Thoracic aorta (tissue), 2 donors: Measurements from ENCODE around the gene GAK. TPM values are rescaled to one million over a fixed set of nuclear protein-coding genes. Genes with fewer than 3 reads are reported as not detected.

Source experiments
- ATAC-seq: fragments of 150-250 bp; one replicate; pipeline ENCODE4 v1.8.0; 2017; ENCODE audit warnings: low read depth; ENCODE audit not compliant: insufficient number of reproducible peaks, low FRiP score
- DNase-seq: peaks from one replicate; pipeline ENCODE4 v3.0.0-alpha.2; 2020; ENCODE audit warnings: low spot score
- H3K27ac ChIP-seq, 2 donors: fragments of 200-600 bp; sonication (generic); 1 replicate in 1 of 2; 2 replicates in 1 of 2; pipeline ENCODE4 v1.5.1; 2016; ENCODE audit warnings: mild to moderate bottlenecking in 2 of 2, moderate library complexity in 2 of 2
- H3K27me3 ChIP-seq: fragments of 200-600 bp; sonication (generic); replicated peaks from 2 replicates; pipeline ENCODE4 v1.6.0; 2016; ENCODE audit warnings: mild to moderate bottlenecking; ENCODE audit not compliant: insufficient read depth
- H3K36me3 ChIP-seq: fragments of 200-600 bp; sonication (generic); one replicate; pipeline ENCODE4 v1.5.1; 2016
- H3K4me1 ChIP-seq, 2 donors: fragments of 200-600 bp; sonication (generic); 1 replicate in 1 of 2; 2 replicates in 1 of 2; pipeline versions ENCODE4 v1.5.1 to v1.6.0; 2016; ENCODE audit warnings: low read depth in 2 of 2, mild to moderate bottlenecking in 1 of 2; ENCODE audit not compliant: control insufficient read depth in 1 of 2
- H3K4me3 ChIP-seq: fragments of 200-600 bp; sonication (generic); 2 replicates; pipeline ENCODE4 v1.5.1; 2016; ENCODE audit warnings: mild to moderate bottlenecking
- H3K9me3 ChIP-seq: fragments of 200-600 bp; sonication (generic); 2 replicates; pipeline ENCODE4 v1.5.1; 2016
- total RNA-seq, 2 donors: library from RNA; depleted of rRNA; stranded (reverse); fragments of >200 nt; gene quantifications; one replicate each; pipeline versions ENCODE4 v1.1.0 to v1.2.3, GENCODE V29; 2016
- TF ChIP-seq, protein P1 (sequence below): fragments of 200-600 bp; sonication (generic); IDR thresholded peaks from one replicate; pipeline ENCODE4 v1.5.1; 2019; ENCODE audit warnings: antibody characterized with exemption

Gene GAK
- total RNA-seq, 2 donors from 2014 or later = 111 to 170 TPM

DNA sequence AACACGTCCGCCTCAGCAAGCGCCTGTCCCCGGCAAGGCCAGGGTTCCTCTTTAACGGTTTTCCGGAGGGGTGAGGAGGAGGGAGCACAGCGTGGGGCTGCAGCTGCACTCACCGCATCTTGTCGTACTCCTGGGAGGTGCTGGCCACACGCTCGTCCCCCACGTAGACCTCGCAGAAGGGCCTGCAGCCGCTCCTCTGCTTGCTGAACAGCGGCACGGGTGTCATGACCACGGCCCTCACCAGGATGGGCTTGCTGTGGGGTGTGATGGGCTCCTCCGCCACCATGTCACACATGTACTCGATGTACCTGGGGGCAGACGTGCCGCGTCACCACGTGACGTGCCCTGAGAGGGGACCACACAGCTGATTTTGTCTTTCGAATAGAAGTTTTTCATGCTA, 54.6 kb downstream of the GAK start:
- ATAC-seq (no peak), DNase-seq (no peak)
- H3K9me3 ChIP-seq = no peaks in the 10 kb centered on the region
- peaks cover 57% of the 10 kb centered on the region for H3K36me3 ChIP-seq
- H3K4me3 ChIP-seq = no peak overlapping the region
- no peaks in the 10 kb centered on the region for H3K4me1 ChIP-seq
- no peaks in the 10 kb centered on the region for H3K27me3 ChIP-seq
- no peak overlapping the region for H3K27ac ChIP-seq
- TF ChIP-seq, protein P1, sequence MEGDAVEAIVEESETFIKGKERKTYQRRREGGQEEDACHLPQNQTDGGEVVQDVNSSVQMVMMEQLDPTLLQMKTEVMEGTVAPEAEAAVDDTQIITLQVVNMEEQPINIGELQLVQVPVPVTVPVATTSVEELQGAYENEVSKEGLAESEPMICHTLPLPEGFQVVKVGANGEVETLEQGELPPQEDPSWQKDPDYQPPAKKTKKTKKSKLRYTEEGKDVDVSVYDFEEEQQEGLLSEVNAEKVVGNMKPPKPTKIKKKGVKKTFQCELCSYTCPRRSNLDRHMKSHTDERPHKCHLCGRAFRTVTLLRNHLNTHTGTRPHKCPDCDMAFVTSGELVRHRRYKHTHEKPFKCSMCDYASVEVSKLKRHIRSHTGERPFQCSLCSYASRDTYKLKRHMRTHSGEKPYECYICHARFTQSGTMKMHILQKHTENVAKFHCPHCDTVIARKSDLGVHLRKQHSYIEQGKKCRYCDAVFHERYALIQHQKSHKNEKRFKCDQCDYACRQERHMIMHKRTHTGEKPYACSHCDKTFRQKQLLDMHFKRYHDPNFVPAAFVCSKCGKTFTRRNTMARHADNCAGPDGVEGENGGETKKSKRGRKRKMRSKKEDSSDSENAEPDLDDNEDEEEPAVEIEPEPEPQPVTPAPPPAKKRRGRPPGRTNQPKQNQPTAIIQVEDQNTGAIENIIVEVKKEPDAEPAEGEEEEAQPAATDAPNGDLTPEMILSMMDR = no peak

DNA sequence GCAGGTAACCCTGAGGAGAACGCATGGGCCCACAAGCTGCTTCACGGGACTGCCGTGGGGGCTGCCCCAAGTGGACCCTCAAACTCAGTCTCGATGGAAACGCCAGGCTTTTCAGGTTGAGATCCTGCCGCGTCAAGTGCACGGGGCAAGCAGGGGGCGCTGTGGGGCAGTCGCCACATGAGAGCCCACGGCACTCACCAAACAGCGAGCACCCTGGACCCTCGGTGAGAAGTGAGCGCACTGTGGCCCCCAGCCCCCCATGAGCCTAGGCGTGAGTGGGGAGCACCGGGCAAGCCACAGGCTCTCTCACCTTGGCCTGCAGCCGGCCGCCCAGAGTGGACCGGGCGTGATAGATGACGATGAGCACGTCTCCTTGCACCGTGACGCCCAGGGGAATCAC, 55.3 kb downstream of the GAK start:
- ATAC-seq (no peak), DNase-seq (no peak)
- TF ChIP-seq, protein P1 = no peak
- peaks cover 52% of the 10 kb centered on the region for H3K36me3 ChIP-seq
- H3K4me3 ChIP-seq = no peak overlapping the region
- no peak overlapping the region for H3K27ac ChIP-seq
- no peaks in the 10 kb centered on the region for H3K9me3 ChIP-seq
- no peaks in the 10 kb centered on the region for H3K4me1 ChIP-seq
- no peaks in the 10 kb centered on the region for H3K27me3 ChIP-seq

- DNase-seq (no peak), ATAC-seq (no peak)
- no peak overlapping the region for H3K27ac ChIP-seq
- no peaks in the 10 kb centered on the region for H3K9me3 ChIP-seq
- H3K4me1 ChIP-seq = no peaks in the 10 kb centered on the region
- peaks cover 43% of the 10 kb centered on the region for H3K36me3 ChIP-seq
- H3K4me3 ChIP-seq = no peak overlapping the region
- H3K27me3 ChIP-seq = no peaks in the 10 kb centered on the region
- TF ChIP-seq, protein P1 = no peak
These were observed 56.2 kb downstream of the GAK start for GRCh38 chr4:875818-876423.

DNA sequence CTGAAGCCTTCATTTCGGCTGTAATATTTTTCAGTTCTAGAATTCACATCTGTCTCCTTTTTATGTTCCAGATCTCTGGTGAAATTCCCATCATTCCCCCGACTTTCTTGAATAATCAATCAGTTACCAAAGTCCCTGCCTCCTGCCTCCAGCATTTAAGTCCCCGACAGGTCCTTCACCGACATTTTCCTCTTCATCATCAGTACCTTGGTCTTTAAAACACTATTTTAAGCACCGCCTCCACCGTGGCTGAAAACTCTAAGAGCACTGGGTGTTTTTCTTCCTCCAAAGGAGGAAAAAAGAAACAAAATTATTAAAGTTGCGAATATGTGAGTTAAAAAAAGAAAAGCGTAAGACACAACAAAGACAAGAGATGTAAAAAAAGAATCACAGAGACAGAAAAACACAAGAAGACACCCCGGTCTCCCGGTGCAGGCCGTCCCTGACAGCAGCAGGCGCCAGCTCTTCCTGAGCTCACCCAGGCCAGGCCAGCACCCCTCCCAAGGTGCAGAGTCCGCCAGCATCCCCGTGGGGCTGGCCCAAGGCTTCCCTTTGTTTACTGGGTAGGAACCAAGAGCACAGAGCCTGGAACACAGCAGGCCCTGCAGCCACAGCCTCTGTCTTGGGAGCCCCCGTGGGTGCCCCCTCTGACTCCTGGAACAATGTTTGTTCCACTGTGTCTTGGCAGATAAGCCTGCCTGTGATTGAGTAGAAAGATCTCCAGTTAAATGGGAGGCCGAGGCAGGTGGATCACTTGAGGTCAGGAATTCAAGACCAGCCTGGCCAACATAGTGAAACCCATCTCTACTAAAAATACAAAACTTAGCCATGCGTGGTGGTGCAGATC, 56.9 kb downstream of the GAK start:
- no peak overlapping the region for H3K27ac ChIP-seq
- no peaks in the 10 kb centered on the region for H3K4me1 ChIP-seq
- no peak for ATAC-seq
- TF ChIP-seq, protein P1 = no peak
- no peaks in the 10 kb centered on the region for H3K27me3 ChIP-seq
- H3K4me3 ChIP-seq = no peak overlapping the region
- DNase-seq = no peak
- H3K9me3 ChIP-seq = no peaks in the 10 kb centered on the region
- H3K36me3 ChIP-seq = peaks cover 44% of the 10 kb centered on the region

- no peak overlapping the region for H3K27ac ChIP-seq
- TF ChIP-seq, protein P1 = no peak
- H3K36me3 ChIP-seq = peaks cover 44% of the 10 kb centered on the region
- no peaks in the 10 kb centered on the region for H3K9me3 ChIP-seq
- H3K4me1 ChIP-seq = no peaks in the 10 kb centered on the region
- H3K27me3 ChIP-seq = no peaks in the 10 kb centered on the region
- H3K4me3 ChIP-seq = no peak overlapping the region
- no peak for DNase-seq
- no peak for ATAC-seq
These were observed 58.1 kb downstream of the GAK start for GRCh38 chr4:874056-874455.
